Tibial artery (tissue), 4 donors: ENCODE results near the gene F10.
"Not testable (repeated sequence)": the region's sequence is repeated elsewhere in the genome, so short reads cannot be mapped to it uniquely, and the experiment has no call there.

Experiments used
- DNase-seq, 2 donors: peaks; one replicate each; pipeline ENCODE4 v3.0.0-alpha.2; 2019
- H3K27ac ChIP-seq, 2 donors: fragments of 200-600 bp; sonication (generic) in 1 of 2; 1 replicate in 1 of 2; 2 replicates in 1 of 2; pipeline ENCODE4 v1.5.1; 2018 to 2019; ENCODE audit warnings: mild to moderate bottlenecking in 1 of 2
- H3K27me3 ChIP-seq, 2 donors: fragments of 200-600 bp; sonication (generic) in 1 of 2; one replicate each; pipeline versions ENCODE4 v1.5.1 to v1.6.0; 2016 to 2019
- H3K36me3 ChIP-seq, 3 donors: fragments of 200-600 bp; sonication (generic) in 2 of 3; one replicate each; pipeline ENCODE4 v1.5.1; 2016 to 2019; ENCODE audit warnings: mild to moderate bottlenecking in 2 of 3
- H3K4me1 ChIP-seq, 4 donors: fragments of 200-600 bp; sonication (generic) in 2 of 4; 1 replicate in 3 of 4; 2 replicates in 1 of 4; pipeline ENCODE4 v1.5.1; 2016 to 2019
- H3K4me3 ChIP-seq, 2 donors: fragments of 200-600 bp; sonication (generic) in 1 of 2; 1 replicate in 1 of 2; 2 replicates in 1 of 2; pipeline ENCODE4 v1.5.1; 2018 to 2019; ENCODE audit warnings: mild to moderate bottlenecking in 2 of 2
- H3K9me3 ChIP-seq, 3 donors: fragments of 200-600 bp; sonication (generic) in 1 of 3; one replicate each; pipeline ENCODE4 v1.5.1; 2016 to 2019
- intact Hi-C: fragments of 100-400 bp; cut with DNase I; formaldehyde crosslinking; loops from one replicate; pipeline ENCODE4 v1.15.0; 2023; ENCODE audit warnings: low total_unique reads
- TF ChIP-seq, protein P1 (sequence below), 2 experiments: fragments of 200-600 bp in 1 of 2; fragments of 450-650 bp in 1 of 2; IDR thresholded peaks; one replicate each; pipeline ENCODE4 v1.5.1; 2017 to 2019; ENCODE audit warnings: antibody characterized with exemption in 2 of 2, mild to moderate bottlenecking in 1 of 2, moderate library complexity in 1 of 2

The F10 gene

DNA sequence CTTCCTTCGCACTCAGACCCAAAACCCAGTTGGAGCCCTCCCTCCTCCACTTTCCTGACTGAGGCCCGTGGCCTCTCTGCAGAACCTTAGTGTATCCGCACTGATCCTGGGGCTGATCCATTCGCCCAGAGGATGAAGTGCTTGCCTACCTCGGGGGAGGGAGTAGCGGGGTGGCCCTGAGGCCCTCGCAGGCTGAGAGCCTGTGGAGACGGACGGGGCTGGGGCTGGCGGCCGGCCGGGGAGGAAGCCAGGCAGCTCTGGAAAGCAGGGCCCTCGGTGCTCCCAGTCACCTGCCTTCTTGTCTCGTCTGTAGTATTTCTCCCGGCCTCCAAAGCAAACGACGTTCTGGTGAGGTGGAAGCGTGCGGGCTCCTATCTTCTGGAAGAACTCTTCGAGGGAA lies 37.1 kb downstream of the F10 start:
- Histone ChIP-seq H3K4me1 (peaks cover 0 to under 1% (median 0%) of the 10 kb centered on the region in 4 donors), H3K4me3 (no peak overlapping the region), H3K9me3 (no peaks in the 10 kb centered on the region), H3K27me3 (peaks cover 0 to 24% of the 10 kb centered on the region in 2 donors), H3K27ac (no peak overlapping the region), H3K36me3 (no peaks in the 10 kb centered on the region)
- DNase-seq, result no peak
- TF ChIP-seq, protein P1, sequence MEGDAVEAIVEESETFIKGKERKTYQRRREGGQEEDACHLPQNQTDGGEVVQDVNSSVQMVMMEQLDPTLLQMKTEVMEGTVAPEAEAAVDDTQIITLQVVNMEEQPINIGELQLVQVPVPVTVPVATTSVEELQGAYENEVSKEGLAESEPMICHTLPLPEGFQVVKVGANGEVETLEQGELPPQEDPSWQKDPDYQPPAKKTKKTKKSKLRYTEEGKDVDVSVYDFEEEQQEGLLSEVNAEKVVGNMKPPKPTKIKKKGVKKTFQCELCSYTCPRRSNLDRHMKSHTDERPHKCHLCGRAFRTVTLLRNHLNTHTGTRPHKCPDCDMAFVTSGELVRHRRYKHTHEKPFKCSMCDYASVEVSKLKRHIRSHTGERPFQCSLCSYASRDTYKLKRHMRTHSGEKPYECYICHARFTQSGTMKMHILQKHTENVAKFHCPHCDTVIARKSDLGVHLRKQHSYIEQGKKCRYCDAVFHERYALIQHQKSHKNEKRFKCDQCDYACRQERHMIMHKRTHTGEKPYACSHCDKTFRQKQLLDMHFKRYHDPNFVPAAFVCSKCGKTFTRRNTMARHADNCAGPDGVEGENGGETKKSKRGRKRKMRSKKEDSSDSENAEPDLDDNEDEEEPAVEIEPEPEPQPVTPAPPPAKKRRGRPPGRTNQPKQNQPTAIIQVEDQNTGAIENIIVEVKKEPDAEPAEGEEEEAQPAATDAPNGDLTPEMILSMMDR (IDR thresholded peaks at IDR 0.05), result no peak
- intact Hi-C loops, result loop anchor here (10.0 kb wide), 2 partner anchors 45 to 125 kb away; partner anchors contain the start of genes CUL4A and PCID2

GRCh38 chr13:113160983-113161382 lies 38.4 kb downstream of the F10 start:
- TF ChIP-seq, protein P1 (IDR thresholded peaks at IDR 0.05), result no peak

GRCh38 chr13:113161433-113161832 lies 38.8 kb downstream of the F10 start:
- intact Hi-C loops, result no loop called here
- Histone ChIP-seq H3K27me3 (peaks cover 0 to 24% of the 10 kb centered on the region in 2 donors), H3K9me3 (no peaks in the 10 kb centered on the region)

More at GRCh38 chr13:113160983-113161382, 38.4 kb downstream of the F10 start:
- peaks cover 0 to 24% of the 10 kb centered on the region in 2 donors for H3K27me3 ChIP-seq
- intact Hi-C loops, result no loop called here
- no peaks in the 10 kb centered on the region for H3K36me3 ChIP-seq
- H3K27ac ChIP-seq, result no peak overlapping the region
- no peak overlapping the region for H3K4me3 ChIP-seq
- DNase-seq, result no peak
- H3K4me1 ChIP-seq, result no peaks in the 10 kb centered on the region
- H3K9me3 ChIP-seq, result no peaks in the 10 kb centered on the region

DNA sequence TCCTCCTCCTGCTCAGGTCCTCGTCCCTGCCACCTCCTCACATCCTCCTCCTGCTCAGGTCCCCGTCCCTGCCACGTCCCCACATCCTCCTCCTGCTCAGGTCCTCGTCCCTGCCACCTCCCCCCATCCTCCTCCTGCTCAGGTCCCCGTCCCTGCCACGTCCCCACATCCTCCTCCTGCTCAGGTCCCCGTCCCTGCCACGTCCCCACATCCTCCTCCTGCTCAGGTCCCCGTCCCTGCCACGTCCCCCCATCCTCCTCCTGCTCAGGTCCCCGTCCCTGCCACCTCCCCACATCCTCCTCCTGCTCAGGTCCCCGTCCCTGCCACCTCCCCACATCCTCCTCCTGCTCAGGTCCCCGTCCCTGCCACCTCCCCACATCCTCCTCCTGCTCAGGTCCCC lies 39.4 kb downstream of the F10 start:
- H3K36me3 ChIP-seq, H3K4me1 ChIP-seq, intact Hi-C loops, DNase-seq, H3K4me3 ChIP-seq, H3K9me3 ChIP-seq, H3K27ac ChIP-seq: not testable (repeated sequence)
- peaks cover 0 to 24% of the 10 kb centered on the region in 2 donors for H3K27me3 ChIP-seq

More at GRCh38 chr13:113161433-113161832, 38.8 kb downstream of the F10 start:
- Histone ChIP-seq H3K27ac (no peak overlapping the region), H3K36me3 (no peaks in the 10 kb centered on the region), H3K4me3 (no peak overlapping the region), H3K4me1 (no peaks in the 10 kb centered on the region)
- DNase-seq, result no peak
- TF ChIP-seq, protein P1 (IDR thresholded peaks at IDR 0.05), result no peak

DNA sequence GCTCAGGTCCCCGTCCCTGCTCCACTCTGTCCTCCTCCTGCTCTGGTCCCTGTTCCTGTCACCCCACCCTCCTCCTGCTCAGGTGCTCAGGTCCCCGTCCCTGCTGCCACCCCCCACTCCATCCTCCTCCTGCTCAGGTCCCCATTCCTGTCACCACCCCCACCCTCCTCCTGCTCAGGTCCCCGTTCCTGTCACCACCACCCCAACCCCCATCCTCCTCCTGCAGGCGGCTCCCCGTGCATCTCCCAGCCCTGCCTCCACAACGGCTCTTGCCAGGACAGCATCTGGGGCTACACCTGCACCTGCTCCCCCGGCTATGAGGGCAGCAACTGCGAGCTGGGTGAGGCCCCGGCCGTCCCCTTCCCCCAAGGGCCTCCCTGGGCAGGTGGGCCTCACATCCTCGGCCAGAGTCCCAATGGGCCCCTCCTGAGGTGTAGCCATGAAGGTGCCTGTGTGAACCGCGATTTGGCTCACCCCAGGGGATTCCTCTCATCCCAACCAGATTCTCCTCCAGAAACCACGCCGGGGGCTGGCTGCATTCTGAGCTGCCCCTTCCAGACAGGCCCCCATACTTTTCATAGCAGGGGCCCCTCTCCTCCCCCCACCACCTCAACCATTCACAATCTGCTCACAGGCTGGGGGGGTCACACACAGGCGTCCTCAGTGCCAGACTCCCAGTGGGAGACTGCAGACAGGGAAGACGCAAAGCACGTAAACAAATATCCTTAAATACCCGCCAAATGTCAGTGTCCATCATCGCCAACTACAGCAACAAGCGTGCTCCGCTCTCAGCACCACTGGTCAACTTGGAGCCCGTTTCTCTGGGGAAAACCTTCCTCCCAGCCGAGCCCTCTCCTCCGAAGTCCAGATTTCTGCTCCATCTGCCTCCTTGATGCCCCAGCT lies 40.4 kb downstream of the F10 start:
- TF ChIP-seq, protein P1 (IDR thresholded peaks at IDR 0.05), result no peak
- H3K27ac ChIP-seq, result no peak overlapping the region
- peaks cover 0 to 4% (median 0%) of the 10 kb centered on the region in 3 donors for H3K36me3 ChIP-seq
- H3K4me1 ChIP-seq, result no peaks in the 10 kb centered on the region
- no peak overlapping the region for H3K4me3 ChIP-seq
- no peak for DNase-seq
- intact Hi-C loops, result no loop called here
- H3K27me3 ChIP-seq, result peaks cover 0 to 24% of the 10 kb centered on the region in 2 donors
- H3K9me3 ChIP-seq, result no peaks in the 10 kb centered on the region

GRCh38 chr13:113164492-113164891 lies 41.9 kb downstream of the F10 start:
- Histone ChIP-seq H3K27me3 (peaks cover 0 to 19% of the 10 kb centered on the region in 2 donors), H3K4me3 (no peak overlapping the region), H3K27ac (no peak overlapping the region), H3K9me3 (no peaks in the 10 kb centered on the region), H3K36me3 (peaks cover under 1 to 14% (median 3%) of the 10 kb centered on the region in 3 donors), H3K4me1 (no peaks in the 10 kb centered on the region)
- TF ChIP-seq, protein P1 (IDR thresholded peaks at IDR 0.05), result no peak
- no peak for DNase-seq
- intact Hi-C loops, result no loop called here
